WTC11 (cell line): ENCODE measurements around the gene NNMT. TPM values are rescaled to one million over a fixed set of nuclear protein-coding genes. Genes with fewer than 3 reads are reported as not detected.

Experiments
- ATAC-seq: fragments of 200-7000 bp; cut with Tn5 transposase; 2 replicates; pipeline ENCODE4 v1.10.0; 2021; ENCODE audit warnings: mild to moderate bottlenecking, moderate library complexity
- CTCF ChIA-PET: fragments of 300-600 bp; sonication (Branson Sonifier 250); formaldehyde crosslinking; loops from one replicate; lab custom pipeline; 2021; ENCODE audit warnings: antibody characterized with exemption; lab: Charles Lee
- POLR2A ChIA-PET: fragments of 350-600 bp; sonication (Branson Sonifier 250); formaldehyde crosslinking; loops from one replicate; lab custom pipeline; 2021; ENCODE audit warnings: antibody characterized with exemption; lab: Charles Lee
- DNase-seq: peaks from one replicate; pipeline ENCODE4 v3.0.0; 2021; ENCODE audit warnings: low spot score
- H3K27ac Mint-ChIP-seq: 2 replicates; pipeline ENCODE4 v1.8.0; 2021; ENCODE audit warnings: mixed read lengths
- H3K27me3 Mint-ChIP-seq: 2 replicates; pipeline ENCODE4 v1.8.0; 2021; ENCODE audit warnings: low read depth, mild to moderate bottlenecking, moderate library complexity, mixed read lengths
- H3K36me3 Mint-ChIP-seq: 2 replicates; pipeline ENCODE4 v1.8.0; 2021; ENCODE audit warnings: mixed read lengths
- H3K4me1 Mint-ChIP-seq: 2 replicates; pipeline ENCODE4 v1.8.0; 2022; ENCODE audit warnings: mixed read lengths
- H3K4me3 Mint-ChIP-seq: 2 replicates; pipeline ENCODE4 v1.8.0; 2021; ENCODE audit warnings: mild to moderate bottlenecking, moderate library complexity, mixed read lengths
- H3K9me3 Mint-ChIP-seq: 2 replicates; pipeline ENCODE4 v1.8.0; 2021; ENCODE audit warnings: mixed read lengths
- ATF6 ChIP-seq: sonication (generic); formaldehyde crosslinking; IDR thresholded peaks from 2 replicates; pipeline ENCODE4 v1.8.1; 2023; ENCODE audit warnings: mild to moderate bottlenecking, missing genetic modification reagents
- CBFB ChIP-seq: sonication (generic); formaldehyde crosslinking; IDR thresholded peaks from 2 replicates; pipeline ENCODE4 v1.8.1; 2022; ENCODE audit warnings: mild to moderate bottlenecking, low read depth, missing genetic modification reagents
- CDX4 ChIP-seq: fragments of 250-450 bp; sonication (Bioruptor Pico); IDR thresholded peaks from 2 replicates; pipeline ENCODE4 v1.9.0; 2021; ENCODE audit warnings: moderate library complexity, mild to moderate bottlenecking, inconsistent platforms, borderline replicate concordance
- CTCF ChIP-seq: fragments of 200-600 bp; IDR thresholded peaks from 2 replicates; pipeline ENCODE4 v1.8.0; 2022; ENCODE audit warnings: antibody characterized with exemption
- E2F5 ChIP-seq: sonication (generic); formaldehyde crosslinking; IDR thresholded peaks from 2 replicates; pipeline ENCODE4 v1.8.1; 2022; ENCODE audit warnings: mild to moderate bottlenecking, moderate library complexity, missing genetic modification reagents
- ELF4 ChIP-seq: sonication (generic); formaldehyde crosslinking; IDR thresholded peaks from 2 replicates; pipeline ENCODE4 v1.8.1; 2022; ENCODE audit warnings: low read depth, mild to moderate bottlenecking, moderate library complexity, missing genetic modification reagents
- FOXP4 ChIP-seq: sonication (generic); formaldehyde crosslinking; IDR thresholded peaks from 2 replicates; pipeline ENCODE4 v1.8.0; 2022; ENCODE audit warnings: mild to moderate bottlenecking, missing genetic modification reagents
- JAZF1 ChIP-seq: fragments of 250-450 bp; sonication (Bioruptor Pico); IDR thresholded peaks from 2 replicates; pipeline ENCODE4 v1.9.0; 2021; ENCODE audit warnings: moderate library complexity, mild to moderate bottlenecking, inconsistent platforms
- MYBL2 ChIP-seq: sonication (generic); formaldehyde crosslinking; IDR thresholded peaks from 2 replicates; pipeline ENCODE4 v1.8.1; 2023; ENCODE audit warnings: mild to moderate bottlenecking, moderate library complexity, missing genetic modification reagents
- NFATC4 ChIP-seq: fragments of 250-450 bp; sonication (Bioruptor Pico); IDR thresholded peaks from 2 replicates; pipeline ENCODE4 v1.9.0; 2021; ENCODE audit warnings: mild to moderate bottlenecking
- NFE2L1 ChIP-seq: sonication (generic); formaldehyde crosslinking; IDR thresholded peaks from 2 replicates; pipeline ENCODE4 v1.8.1; 2023; ENCODE audit warnings: missing genetic modification reagents
- NR1H2 ChIP-seq: sonication (generic); formaldehyde crosslinking; IDR thresholded peaks from 2 replicates; pipeline ENCODE4 v1.9.0; 2021; ENCODE audit warnings: mild to moderate bottlenecking, moderate library complexity, missing genetic modification reagents
- OVOL2 ChIP-seq: fragments of 250-450 bp; sonication (Bioruptor Pico); IDR thresholded peaks from 2 replicates; pipeline ENCODE4 v1.9.0; 2021; ENCODE audit warnings: mild to moderate bottlenecking, borderline replicate concordance
- STAT6 ChIP-seq: sonication (generic); formaldehyde crosslinking; conservative IDR thresholded peaks from 2 replicates; pipeline ENCODE4 v1.8.1; 2023; ENCODE audit warnings: mild to moderate bottlenecking, low read depth, missing genetic modification reagents, moderate library complexity
- TEAD4 ChIP-seq: sonication (generic); formaldehyde crosslinking; IDR thresholded peaks from 2 replicates; pipeline ENCODE4 v1.8.0; 2022; ENCODE audit warnings: mild to moderate bottlenecking, missing genetic modification reagents
- TP53 ChIP-seq: sonication (generic); formaldehyde crosslinking; IDR thresholded peaks from 2 replicates; pipeline ENCODE4 v1.8.1; 2023; ENCODE audit warnings: mild to moderate bottlenecking, missing genetic modification reagents
- ZMAT4 ChIP-seq: fragments of 250-450 bp; sonication (Bioruptor Pico); IDR thresholded peaks from 2 replicates; pipeline ENCODE4 v1.9.0; 2021; ENCODE audit warnings: mild to moderate bottlenecking
- ZNF121 ChIP-seq: sonication (generic); formaldehyde crosslinking; IDR thresholded peaks from 2 replicates; pipeline ENCODE4 v1.8.0; 2023; ENCODE audit warnings: missing genetic modification reagents
- ZNF281 ChIP-seq: sonication (generic); formaldehyde crosslinking; IDR thresholded peaks from 2 replicates; pipeline ENCODE4 v1.8.0; 2023; ENCODE audit warnings: mild to moderate bottlenecking, missing genetic modification reagents
- ZNF317 ChIP-seq: sonication (generic); formaldehyde crosslinking; IDR thresholded peaks from 2 replicates; pipeline ENCODE4 v1.8.1; 2023; ENCODE audit warnings: low read depth, mild to moderate bottlenecking, moderate library complexity, missing genetic modification reagents, borderline replicate concordance
- ZNF396 ChIP-seq: fragments of 250-450 bp; sonication (Bioruptor Pico); IDR thresholded peaks from 2 replicates; pipeline ENCODE4 v1.8.0; 2021; ENCODE audit warnings: mild to moderate bottlenecking, moderate library complexity, borderline replicate concordance
- ZNF416 ChIP-seq: fragments of 250-450 bp; sonication (Bioruptor Pico); IDR thresholded peaks from 2 replicates; pipeline ENCODE4 v1.9.0; 2021; ENCODE audit warnings: mild to moderate bottlenecking, inconsistent platforms
- ZNF671 ChIP-seq: fragments of 250-450 bp; sonication (Bioruptor Pico); IDR thresholded peaks from 2 replicates; pipeline ENCODE4 v1.8.0; 2021; ENCODE audit warnings: mild to moderate bottlenecking
- total RNA-seq: library from RNA; stranded (reverse); gene quantifications from 3 replicates; pipeline ENCODE4 v1.2.3, GENCODE V29; 2021

NNMT gene
- total RNA-seq, 1 experiment from 2014 or later: 0.50 TPM

- TF ChIP-seq CTCF: no peak
- TF ChIP-seq ZMAT4 (CRISPR knock-in tag): no peak
- TF ChIP-seq JAZF1 (CRISPR knock-in tag): no peak
- no peak for TF ChIP-seq FOXP4 (CRISPR knock-in tag)
- no peak for TF ChIP-seq NFE2L1 (CRISPR knock-in tag)
- no peak for TF ChIP-seq NR1H2 (CRISPR knock-in tag)
Observed at GRCh38 chr11:114354076-114354475, 57.9 kb downstream of the NNMT start (continued).

GRCh38 chr11:114358716-114359115 lies 62.5 kb downstream of the NNMT start:
- CTCF ChIA-PET: interaction anchor here (0.6 kb wide), 1 partner anchor 10 kb away, joined by 3 read pairs; no protein-coding TSS in a partner anchor
- DNase-seq (no peak), ATAC-seq (no peak)
- no peak overlapping the region for H3K4me3 Mint-ChIP-seq
- H3K27ac Mint-ChIP-seq: peak overlapping the region; percentile 64; the same call in 1 of the 2 replicates
- TF ChIP-seq ZNF317 (CRISPR knock-in tag) (no peak), CDX4 (no peak), OVOL2 (no peak), ZNF121 (CRISPR knock-in tag) (no peak), STAT6 (no peak), CBFB (no peak), ZNF396 (CRISPR knock-in tag) (no peak)
- H3K36me3 Mint-ChIP-seq: no peaks in the 10 kb centered on the region
- H3K9me3 Mint-ChIP-seq: peaks cover 9% of the 10 kb centered on the region; the same call in 1 of the 2 replicates
- no peaks in the 10 kb centered on the region for H3K27me3 Mint-ChIP-seq
- H3K4me1 Mint-ChIP-seq: no peaks in the 10 kb centered on the region
- POLR2A ChIA-PET: no interaction called here

- Mint-ChIP-seq H3K4me1 (no peaks in the 10 kb centered on the region), H3K4me3 (no peak overlapping the region), H3K27ac (no peak overlapping the region), H3K27me3 (no peaks in the 10 kb centered on the region), H3K36me3 (no peaks in the 10 kb centered on the region), H3K9me3 (peaks cover 9% of the 10 kb centered on the region; the same call in 1 of the 2 replicates)
- POLR2A ChIA-PET: no interaction called here
- DNase-seq (no peak), ATAC-seq (no peak)
- CTCF ChIA-PET: no interaction called here
- no peak for TF ChIP-seq NFATC4
- no peak for TF ChIP-seq E2F5 (CRISPR knock-in tag)
- TF ChIP-seq ATF6 (CRISPR knock-in tag): no peak
- TF ChIP-seq ELF4 (CRISPR knock-in tag): no peak
- TF ChIP-seq ZNF671: no peak
- TF ChIP-seq MYBL2 (CRISPR knock-in tag): no peak
- no peak for TF ChIP-seq ZNF416 (CRISPR knock-in tag)
- TF ChIP-seq TEAD4 (CRISPR knock-in tag): no peak
- TF ChIP-seq ZNF281 (CRISPR knock-in tag): no peak
- TF ChIP-seq TP53: no peak
Observed at GRCh38 chr11:114359342-114359741, 63.1 kb downstream of the NNMT start.
